Activated naive CD8-positive, alpha-beta T cell treated with anti-CD3 and anti-CD28 coated beads, Interleukin-2, amount 50 U/mL, for 16 hours (primary cell): Measurements from ENCODE around the gene CDC34.

Source experiments
- DNase-seq: peaks from one replicate; pipeline ENCODE4 v3.0.0-alpha.2; 2020; ENCODE audit warnings: low read depth, low spot score

CDC34 gene

DNA sequence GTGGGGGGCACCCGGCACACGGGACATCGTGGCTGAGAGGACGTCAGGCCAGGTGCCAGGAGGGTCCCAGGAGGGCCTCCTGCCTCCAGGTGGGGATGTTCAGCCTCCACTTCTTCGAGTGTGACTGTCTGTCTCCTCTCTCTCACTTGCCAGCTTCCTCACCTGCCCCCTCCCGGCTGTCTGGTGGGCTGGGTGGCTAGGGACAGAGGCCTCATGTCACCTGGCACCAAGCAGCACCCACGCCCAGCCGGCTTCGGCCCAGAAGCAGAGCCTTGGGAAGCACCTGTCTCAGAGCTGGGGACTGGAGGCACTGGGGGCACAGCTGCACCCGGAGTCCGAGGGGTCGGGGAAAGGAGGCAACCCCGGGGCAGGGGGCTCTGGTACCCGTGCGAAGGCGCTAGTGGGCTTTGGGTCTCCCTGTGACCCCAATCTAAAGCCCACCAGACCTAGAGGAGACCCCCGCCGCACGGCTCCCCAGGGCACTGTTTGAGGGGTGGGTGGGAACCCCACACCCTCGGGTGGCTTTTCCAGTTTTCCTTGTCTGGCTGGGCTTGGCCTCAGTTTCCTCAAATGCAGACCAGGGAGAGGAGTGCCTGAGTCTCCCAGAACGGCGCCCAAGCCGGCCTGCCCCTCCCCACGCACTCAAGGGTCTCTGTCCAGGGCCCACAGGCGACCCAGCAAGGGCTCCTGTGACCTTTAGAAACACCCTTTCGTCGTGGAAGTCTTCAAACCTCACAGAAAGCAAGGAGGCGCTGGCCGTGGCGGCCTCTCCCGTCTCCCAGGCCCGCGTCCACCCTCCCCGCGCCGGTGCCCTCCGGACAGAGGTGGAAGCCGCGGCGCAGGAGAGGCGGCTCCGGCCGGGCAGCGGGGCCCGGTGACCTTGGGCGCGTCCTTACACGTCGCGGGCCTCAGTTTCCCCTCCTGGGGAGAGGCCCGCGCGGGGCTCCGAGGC, 57.5 kb downstream of the CDC34 start:
- DNase-seq, result no peak

DNA sequence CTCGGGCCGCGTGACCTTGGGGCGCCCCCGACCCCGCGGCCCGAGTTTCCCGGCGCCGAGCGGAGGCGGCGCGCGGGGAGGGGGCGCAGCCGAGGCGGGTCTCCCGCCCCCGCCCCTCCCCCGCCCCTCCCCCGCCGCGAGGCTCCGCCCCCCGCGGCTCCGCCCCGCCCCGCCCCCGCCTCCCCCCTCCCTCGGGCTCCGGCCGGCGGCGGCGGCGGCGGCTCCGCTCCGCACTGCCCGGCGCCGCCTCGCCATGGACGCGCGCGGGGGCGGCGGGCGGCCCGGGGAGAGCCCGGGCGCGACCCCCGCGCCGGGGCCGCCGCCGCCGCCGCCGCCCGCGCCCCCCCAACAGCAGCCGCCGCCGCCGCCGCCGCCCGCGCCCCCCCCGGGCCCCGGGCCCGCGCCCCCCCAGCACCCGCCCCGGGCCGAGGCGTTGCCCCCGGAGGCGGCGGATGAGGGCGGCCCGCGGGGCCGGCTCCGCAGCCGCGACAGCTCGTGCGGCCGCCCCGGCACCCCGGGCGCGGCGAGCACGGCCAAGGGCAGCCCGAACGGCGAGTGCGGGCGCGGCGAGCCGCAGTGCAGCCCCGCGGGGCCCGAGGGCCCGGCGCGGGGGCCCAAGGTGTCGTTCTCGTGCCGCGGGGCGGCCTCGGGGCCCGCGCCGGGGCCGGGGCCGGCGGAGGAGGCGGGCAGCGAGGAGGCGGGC, 58.3 kb downstream of the CDC34 start, which contains the start of gene HCN2:
Gene HCN2, plus strand, starts transcription at position 189 of the 703 bp plus-strand sequence. Its CDS starts 65 bp downstream, at position 254.
- DNase-seq, result no peak

DNA sequence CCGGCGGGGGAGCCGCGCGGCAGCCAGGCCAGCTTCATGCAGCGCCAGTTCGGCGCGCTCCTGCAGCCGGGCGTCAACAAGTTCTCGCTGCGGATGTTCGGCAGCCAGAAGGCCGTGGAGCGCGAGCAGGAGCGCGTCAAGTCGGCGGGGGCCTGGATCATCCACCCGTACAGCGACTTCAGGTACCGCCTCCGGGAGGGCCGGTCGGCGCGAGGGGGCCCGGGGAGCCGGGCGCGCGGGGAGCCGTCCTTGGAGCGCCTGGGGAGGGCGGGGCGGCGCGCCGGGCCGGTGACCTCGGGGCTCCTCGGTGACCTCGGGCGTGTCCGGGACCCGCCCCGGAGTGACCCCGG, 58.8 kb downstream of the CDC34 start:
- DNase-seq, result no peak

DNA sequence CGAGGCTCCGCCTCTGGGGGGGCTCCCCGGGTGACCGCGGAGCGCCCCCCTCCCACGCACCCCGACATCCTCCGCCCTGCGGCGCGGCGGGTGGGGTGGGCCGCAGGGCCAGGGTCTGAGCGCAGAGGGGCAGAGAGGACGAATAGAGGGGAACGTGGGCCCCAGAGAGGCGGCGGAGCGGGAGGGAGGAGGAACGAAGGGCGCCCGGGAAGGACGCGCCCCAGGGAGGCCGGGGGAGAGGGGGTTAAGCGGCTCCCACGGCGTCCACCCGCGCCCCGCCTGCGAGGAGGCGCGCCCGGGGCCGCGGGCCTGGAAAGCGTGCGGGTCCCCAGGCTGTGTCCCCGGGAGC, 59.2 kb downstream of the CDC34 start:
- no peak for DNase-seq

DNA sequence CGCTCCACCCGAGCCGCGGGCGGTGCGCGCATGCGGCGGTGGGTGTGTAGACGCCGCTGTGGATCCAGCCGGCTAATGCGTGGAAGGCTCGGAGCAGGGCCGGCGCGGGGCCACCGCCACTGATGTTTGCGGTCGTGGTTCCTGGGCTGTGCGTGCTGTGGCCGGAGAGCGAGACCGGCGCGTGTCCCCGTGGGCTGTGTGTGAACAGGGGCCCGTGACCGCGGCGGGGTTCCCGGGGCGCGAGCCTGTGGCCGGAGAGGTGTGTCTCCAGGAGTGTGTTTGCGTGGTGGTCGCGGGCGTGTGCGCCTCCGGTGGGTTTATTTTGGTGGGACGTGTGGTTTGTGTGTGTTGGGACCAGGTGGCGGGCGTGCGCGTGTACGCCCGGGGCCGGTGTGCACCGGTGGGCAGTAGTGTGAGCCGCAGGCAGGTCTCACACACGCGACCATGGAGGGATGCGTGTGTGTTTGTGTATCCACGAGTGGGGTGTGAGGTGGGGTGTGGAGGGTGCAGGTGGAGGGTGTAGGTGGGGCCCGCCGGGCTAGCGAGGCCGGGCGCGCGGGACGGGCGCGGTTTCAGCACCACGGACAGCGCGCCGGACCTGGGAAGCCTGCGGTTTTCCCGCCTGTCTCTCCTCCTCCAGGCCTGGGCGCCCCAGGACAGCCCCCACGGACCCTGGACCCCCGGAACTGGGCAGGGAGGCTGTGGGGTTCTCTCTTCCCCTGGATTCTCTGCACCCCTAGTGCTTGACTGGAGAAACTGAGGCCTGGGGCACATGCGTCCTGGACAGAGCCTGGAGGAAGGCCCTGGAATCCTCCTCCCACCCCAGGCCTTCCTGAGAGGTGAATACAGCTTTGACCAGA, 59.8 kb downstream of the CDC34 start:
- DNase-seq, result no peak
